ENCODE results near the gene CCNT1. TPM values are rescaled to one million over a fixed set of nuclear protein-coding genes. Genes with fewer than 3 reads are reported as not detected.

The CCNT1 gene
- total and polyA plus RNA-seq, 4 donors: 3.2 to 18.2 (median 10.4) TPM

DNA sequence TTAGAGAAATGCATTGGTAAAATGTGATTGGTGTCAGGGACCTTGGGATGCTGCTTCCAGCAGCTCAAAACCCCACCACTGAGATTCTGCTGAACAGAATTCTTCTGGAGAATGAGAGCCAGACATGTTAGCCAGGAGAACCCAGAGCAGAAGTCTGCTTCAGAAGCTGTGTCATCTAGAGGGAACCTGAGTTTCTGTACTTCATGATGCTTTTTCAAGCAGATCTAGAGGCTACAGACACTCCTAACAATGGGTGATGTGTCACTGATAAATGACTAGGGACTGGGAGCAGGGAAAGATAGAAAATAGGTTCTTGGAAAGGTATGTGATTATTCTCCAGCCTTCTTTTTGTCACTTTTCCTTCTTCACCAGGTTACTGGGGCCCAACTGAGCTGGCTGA, 76.1 kb downstream of the CCNT1 start:
- no peak overlapping the region for H3K4me3 ChIP-seq (ENCODE audit: low read depth in 1 of 3, low read length in 3 of 3)
- no peak overlapping the region for H3K27ac ChIP-seq (ENCODE audit: low read depth in 1 of 2, low read length in 2 of 2)
- no peaks in the 10 kb centered on the region for H3K27me3 ChIP-seq (ENCODE audit: control insufficient read depth in 4 of 4, insufficient read depth in 4 of 4, low read length in 3 of 4)
- H3K4me1 ChIP-seq (ENCODE audit: control insufficient read depth in 4 of 4, insufficient read depth in 4 of 4, low read length in 3 of 4): no peaks in the 10 kb centered on the region
- H3K36me3 ChIP-seq (ENCODE audit: control insufficient read depth in 4 of 4, insufficient read depth in 3 of 4, low read depth in 1 of 4, low read length in 3 of 4): peaks cover 0 to 3% (median 2%) of the 10 kb centered on the region in 4 donors
- no peaks in the 10 kb centered on the region for H3K9me3 ChIP-seq (ENCODE audit: control insufficient read depth in 4 of 4, low read length in 3 of 4)
- no peak for DNase-seq (ENCODE audit: low spot score)
- TF ChIP-seq, protein P1, sequence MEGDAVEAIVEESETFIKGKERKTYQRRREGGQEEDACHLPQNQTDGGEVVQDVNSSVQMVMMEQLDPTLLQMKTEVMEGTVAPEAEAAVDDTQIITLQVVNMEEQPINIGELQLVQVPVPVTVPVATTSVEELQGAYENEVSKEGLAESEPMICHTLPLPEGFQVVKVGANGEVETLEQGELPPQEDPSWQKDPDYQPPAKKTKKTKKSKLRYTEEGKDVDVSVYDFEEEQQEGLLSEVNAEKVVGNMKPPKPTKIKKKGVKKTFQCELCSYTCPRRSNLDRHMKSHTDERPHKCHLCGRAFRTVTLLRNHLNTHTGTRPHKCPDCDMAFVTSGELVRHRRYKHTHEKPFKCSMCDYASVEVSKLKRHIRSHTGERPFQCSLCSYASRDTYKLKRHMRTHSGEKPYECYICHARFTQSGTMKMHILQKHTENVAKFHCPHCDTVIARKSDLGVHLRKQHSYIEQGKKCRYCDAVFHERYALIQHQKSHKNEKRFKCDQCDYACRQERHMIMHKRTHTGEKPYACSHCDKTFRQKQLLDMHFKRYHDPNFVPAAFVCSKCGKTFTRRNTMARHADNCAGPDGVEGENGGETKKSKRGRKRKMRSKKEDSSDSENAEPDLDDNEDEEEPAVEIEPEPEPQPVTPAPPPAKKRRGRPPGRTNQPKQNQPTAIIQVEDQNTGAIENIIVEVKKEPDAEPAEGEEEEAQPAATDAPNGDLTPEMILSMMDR (IDR thresholded peaks at IDR 0.05; ENCODE audit: low read depth, low read length, missing input control): no peak
- TF ChIP-seq GABPA (IDR thresholded peaks at IDR 0.05 in 1 of 2, conservative IDR thresholded peaks at IDR 0.05 in 1 of 2): no peak
- no peak overlapping the region for H3K9ac ChIP-seq (ENCODE audit: low read depth in 1 of 2, low read length in 2 of 2)

Small RNA genes within 50 kb of the gene (small RNA-seq; reads per million reads assigned to genes)
- gene MIR1291: not detected
- 5.6 reads per million, percentile 93 among the genes with 10 or more reads in this experiment for gene SNORA2A
- gene SNORA2B: 3.9 reads per million, percentile 91 among the genes with 10 or more reads in this experiment
- gene SNORA2C: 1.4 reads per million, percentile 83 among the genes with 10 or more reads in this experiment

Other genes starting within 250 kb of the CCNT1 start
- not detected for gene ANP32D, start 244.1 kb downstream of the CCNT1 start, total RNA-seq
- not detected for gene ANP32D, start 244.1 kb downstream of the CCNT1 start, polyA plus RNA-seq
- gene C12orf54, start 234.2 kb downstream of the CCNT1 start, total RNA-seq: not detected
- gene C12orf54, start 234.2 kb downstream of the CCNT1 start, polyA plus RNA-seq: not detected
- gene OR8S1, start 191.1 kb downstream of the CCNT1 start, total RNA-seq: not detected
- gene OR8S1, start 191.1 kb downstream of the CCNT1 start, polyA plus RNA-seq: not detected
- gene LALBA, start 146.7 kb downstream of the CCNT1 start, total RNA-seq: not detected
- gene LALBA, start 146.7 kb downstream of the CCNT1 start, polyA plus RNA-seq: not detected
- 10 to 100 TPM; 21.7 to 23.0 TPM for gene KANSL2, start 34.5 kb downstream of the CCNT1 start, total RNA-seq
- 1 to 10 TPM; 7.0 to 7.9 TPM for gene KANSL2, start 34.5 kb downstream of the CCNT1 start, polyA plus RNA-seq
- gene ADCY6, start 72.4 kb upstream of the CCNT1 start, total RNA-seq: 10 to 100 TPM; 12.7 to 30.5 TPM
- 1 to 10 TPM; 4.3 to 8.2 TPM for gene ADCY6, start 72.4 kb upstream of the CCNT1 start, polyA plus RNA-seq
- gene CACNB3, start 101.8 kb upstream of the CCNT1 start, total RNA-seq: 1 to 10 TPM; 1.4 to 1.9 TPM
- gene CACNB3, start 101.8 kb upstream of the CCNT1 start, polyA plus RNA-seq: under 1 TPM; 0.92 to 0.93 TPM
- 10 to 100 TPM; 34.4 to 60.6 TPM for gene DDX23, start 135.5 kb upstream of the CCNT1 start, total RNA-seq
- 10 to 100 TPM; 16.9 to 25.1 TPM for gene DDX23, start 135.5 kb upstream of the CCNT1 start, polyA plus RNA-seq
- 1 to 10 TPM; 7.7 to 8.5 TPM for gene RND1, start 149.2 kb upstream of the CCNT1 start, total RNA-seq
- gene RND1, start 149.2 kb upstream of the CCNT1 start, polyA plus RNA-seq: 10 to 100 TPM in 1 of 2 donors, 1 to 10 TPM in 1; 8.5 to 16.5 TPM
- 10 to 100 TPM; 28.6 to 37.3 TPM for gene FKBP11, start 208.8 kb upstream of the CCNT1 start, total RNA-seq
- gene FKBP11, start 208.8 kb upstream of the CCNT1 start, polyA plus RNA-seq: 100 to 1,000 TPM in 1 of 2 donors, 10 to 100 TPM in 1; 92.5 to 162 TPM
- 10 to 100 TPM; 17.1 to 21.6 TPM for gene ARF3, start 240.8 kb upstream of the CCNT1 start, total RNA-seq
- gene ARF3, start 240.8 kb upstream of the CCNT1 start, polyA plus RNA-seq: 10 to 100 TPM; 14.1 to 29.5 TPM